Measurements from ENCODE around the gene BTBD16. TPM values are rescaled to one million over a fixed set of nuclear protein-coding genes. Genes with fewer than 3 reads are reported as not detected.

The BTBD16 gene
- total and polyA plus RNA-seq, 10 of the 15 experiments (the other 5 are each of a cell fraction or from before 2014, with no cell fraction given): 0.11 TPM; not detected in 9

GRCh38 chr10:122236690-122237306 is 34.3 kb upstream of the BTBD16 start (continued):
- TF ChIP-seq ELK1 (IDR thresholded peaks at IDR 0.05; ENCODE audit: low read depth, low read length): no peak
- TF ChIP-seq ZBTB11 (CRISPR knock-in tag; IDR thresholded peaks at IDR 0.05): no peak
- TF ChIP-seq RELA (IDR thresholded peaks at IDR 0.05; ENCODE audit: borderline replicate concordance, partially characterized antibody): no peak
- TF ChIP-seq NRF1 (conservative IDR thresholded peaks at IDR 0.05; ENCODE audit: low read depth, low read length): no peak
- TF ChIP-seq STAT3 (IDR thresholded peaks at IDR 0.05; ENCODE audit: low read depth, low read length): no peak
- no peak for TF ChIP-seq CUX1 (IDR thresholded peaks at IDR 0.05; ENCODE audit: insufficient replicate concordance, low read depth, low read length)
- TF ChIP-seq CEBPZ (IDR thresholded peaks at IDR 0.05; ENCODE audit: low read depth, low read length): no peak
- TF ChIP-seq CHD4 (IDR thresholded peaks at IDR 0.05): no peak
